Astrocyte (in vitro differentiated cells and primary cell): Measurements from ENCODE around the gene TNFRSF9. TPM values are rescaled to one million over a fixed set of nuclear protein-coding genes. Genes with fewer than 3 reads are reported as not detected.

ENCODE experiments used
- DNase-seq: peaks from one replicate; pipeline ENCODE4 v3.0.0-alpha.2; 2010; ENCODE audit warnings: low read depth
- FAIRE-seq: peaks from 2 replicates; lab custom pipeline; 2011; peaks lifted over from hg19 to GRCh38; lab: Jason Lieb, UNC
- H2AFZ ChIP-seq: 2 replicates; pipeline ENCODE4 v1.6.0; 2012; ENCODE audit warnings: low read depth, low read length, inconsistent platforms
- H3K27ac ChIP-seq: 2 replicates; pipeline ENCODE4 v1.5.1; 2011; ENCODE audit warnings: low read depth, low read length, inconsistent platforms
- H3K27me3 ChIP-seq: 2 replicates; pipeline ENCODE4 v1.6.0; 2011; ENCODE audit warnings: low read length, inconsistent platforms; ENCODE audit not compliant: insufficient read depth
- H3K36me3 ChIP-seq: 2 replicates; pipeline ENCODE4 v1.5.1; 2011; ENCODE audit warnings: low read length, inconsistent platforms; ENCODE audit not compliant: insufficient read depth
- H3K4me1 ChIP-seq: 2 replicates; pipeline ENCODE4 v1.5.1; 2011; ENCODE audit warnings: low read length, inconsistent platforms; ENCODE audit not compliant: insufficient read depth
- H3K4me2 ChIP-seq: 2 replicates; pipeline ENCODE4 v1.6.0; 2012; ENCODE audit warnings: low read length, inconsistent platforms
- H3K4me3 ChIP-seq: 2 replicates; pipeline ENCODE4 v1.5.1; 2011; ENCODE audit warnings: low read depth, mild to moderate bottlenecking, low read length, inconsistent platforms; ENCODE audit not compliant: insufficient read depth
- H3K79me2 ChIP-seq: 2 replicates; pipeline ENCODE4 v1.6.0; 2012; ENCODE audit warnings: mild to moderate bottlenecking, low read length, inconsistent platforms; ENCODE audit not compliant: insufficient read depth
- H3K9ac ChIP-seq: 2 replicates; pipeline ENCODE4 v1.6.0; 2012; ENCODE audit warnings: mild to moderate bottlenecking, low read length, inconsistent platforms
- H3K9me3 ChIP-seq: 2 replicates; pipeline ENCODE4 v1.5.1; 2012; ENCODE audit warnings: low read depth, mild to moderate bottlenecking, low read length, inconsistent platforms; ENCODE audit not compliant: insufficient read depth
- H4K20me1 ChIP-seq: 2 replicates; pipeline ENCODE4 v1.6.0; 2012; ENCODE audit warnings: low read length, inconsistent platforms; ENCODE audit not compliant: insufficient read depth
- H3K27ac Mint-ChIP-seq: one replicate; pipeline ENCODE4 v1.8.0; 2021; ENCODE audit warnings: mild to moderate bottlenecking, mixed read lengths; ENCODE audit not compliant: unreplicated experiment
- H3K27me3 Mint-ChIP-seq: one replicate; pipeline ENCODE4 v1.8.0; 2021; ENCODE audit warnings: low read depth, mixed read lengths; ENCODE audit not compliant: unreplicated experiment
- H3K36me3 Mint-ChIP-seq: one replicate; pipeline ENCODE4 v1.8.0; 2021; ENCODE audit warnings: low read depth, mixed read lengths; ENCODE audit not compliant: unreplicated experiment
- H3K4me1 Mint-ChIP-seq: one replicate; pipeline ENCODE4 v1.8.0; 2021; ENCODE audit warnings: low read depth, mixed read lengths; ENCODE audit not compliant: unreplicated experiment
- H3K4me3 Mint-ChIP-seq: one replicate; pipeline ENCODE4 v1.8.0; 2021; ENCODE audit warnings: mild to moderate bottlenecking, moderate library complexity, mixed read lengths; ENCODE audit not compliant: unreplicated experiment
- H3K9me3 Mint-ChIP-seq: one replicate; pipeline ENCODE4 v1.8.0; 2021; ENCODE audit warnings: mild to moderate bottlenecking, mixed read lengths; ENCODE audit not compliant: unreplicated experiment
- CTCF ChIP-seq: IDR thresholded peaks from 2 replicates; pipeline ENCODE4 v1.5.1; 2011; ENCODE audit warnings: low read depth, mild to moderate bottlenecking, inconsistent platforms, low read length, moderate library complexity; ENCODE audit not compliant: insufficient read depth
- EZH2 ChIP-seq: IDR thresholded peaks from 2 replicates; pipeline ENCODE4 v1.6.1; 2012; ENCODE audit warnings: mild to moderate bottlenecking, low read length, inconsistent platforms; ENCODE audit not compliant: insufficient read depth
- total RNA-seq: library from RNA; stranded (reverse); gene quantifications from 2 replicates; pipeline ENCODE4 v1.2.1, GENCODE V29; 2021

Gene TNFRSF9
- total RNA-seq, 1 donor from 2014 or later, result 3.4 TPM

DNA sequence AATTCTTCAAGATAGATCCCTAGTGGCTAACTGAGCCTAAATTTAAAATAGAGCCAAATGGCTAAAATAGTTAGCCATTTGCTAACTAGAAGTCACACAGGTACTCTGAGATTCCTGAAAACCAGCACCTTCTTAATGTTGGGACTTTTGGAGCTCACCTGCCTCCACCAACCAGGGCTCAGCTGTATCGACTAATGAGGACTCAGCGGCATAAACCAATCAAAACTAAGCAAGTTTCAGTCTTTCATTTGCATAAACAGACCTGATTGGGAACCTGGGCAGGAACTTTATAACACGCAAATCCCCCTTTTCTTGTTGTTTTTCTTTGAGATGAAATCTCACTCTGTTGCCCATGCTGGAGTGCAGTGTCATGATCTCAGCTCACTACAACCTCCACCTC lies 28.5 kb downstream of the TNFRSF9 start:
- H3K4me3 ChIP-seq, result no peak overlapping the region
- Mint-ChIP-seq H3K27ac (no peak overlapping the region), H3K9me3 (peaks cover 3% of the 10 kb centered on the region), H3K36me3 (no peaks in the 10 kb centered on the region), H3K27me3 (no peaks in the 10 kb centered on the region), H3K4me3 (no peak overlapping the region), H3K4me1 (no peaks in the 10 kb centered on the region)
- no peak overlapping the region for H3K4me2 ChIP-seq
- no peak overlapping the region for H3K27ac ChIP-seq
- no peaks in the 10 kb centered on the region for H3K4me1 ChIP-seq
- TF ChIP-seq EZH2, result no peak
- no peak for TF ChIP-seq CTCF
- H3K36me3 ChIP-seq, result no peaks in the 10 kb centered on the region
- no peak for FAIRE-seq
- H3K9ac ChIP-seq, result no peak overlapping the region
- no peak for DNase-seq
- H2AFZ ChIP-seq, result no peak overlapping the region
- no peaks in the 10 kb centered on the region for H3K79me2 ChIP-seq
- no peaks in the 10 kb centered on the region for H4K20me1 ChIP-seq
- H3K27me3 ChIP-seq, result no peaks in the 10 kb centered on the region
- no peaks in the 10 kb centered on the region for H3K9me3 ChIP-seq

- DNase-seq, result no peak
- H3K4me1 ChIP-seq, result no peaks in the 10 kb centered on the region
- TF ChIP-seq CTCF, result no peak
- no peak for TF ChIP-seq EZH2
- H3K27ac ChIP-seq, result no peak overlapping the region
- H3K9ac ChIP-seq, result no peak overlapping the region
- no peaks in the 10 kb centered on the region for H3K79me2 ChIP-seq
- no peaks in the 10 kb centered on the region for H3K27me3 ChIP-seq
- no peaks in the 10 kb centered on the region for H3K9me3 ChIP-seq
- no peaks in the 10 kb centered on the region for H3K36me3 ChIP-seq
- H3K4me3 ChIP-seq, result no peak overlapping the region
- no peak overlapping the region for H2AFZ ChIP-seq
- no peaks in the 10 kb centered on the region for H3K4me1 Mint-ChIP-seq
- no peaks in the 10 kb centered on the region for H3K9me3 Mint-ChIP-seq
- no peak overlapping the region for H3K27ac Mint-ChIP-seq
- H3K4me2 ChIP-seq, result no peak overlapping the region
- no peak for FAIRE-seq
- no peaks in the 10 kb centered on the region for H4K20me1 ChIP-seq
- no peaks in the 10 kb centered on the region for H3K36me3 Mint-ChIP-seq
- H3K27me3 Mint-ChIP-seq, result no peaks in the 10 kb centered on the region
- H3K4me3 Mint-ChIP-seq, result no peak overlapping the region
Observed at GRCh38 chr1:7905262-7905661, 35.4 kb downstream of the TNFRSF9 start.

GRCh38 chr1:7902478-7903085 lies 38.1 kb downstream of the TNFRSF9 start:
- no peaks in the 10 kb centered on the region for H3K9me3 Mint-ChIP-seq

More at GRCh38 chr1:7902478-7903085, 38.1 kb downstream of the TNFRSF9 start:
- H3K9me3 ChIP-seq, result no peaks in the 10 kb centered on the region
- no peaks in the 10 kb centered on the region for H3K36me3 Mint-ChIP-seq
- no peaks in the 10 kb centered on the region for H3K79me2 ChIP-seq
- H3K27ac Mint-ChIP-seq, result peak overlapping the region; percentile 26
- peak; percentile 49 for TF ChIP-seq CTCF
- TF ChIP-seq EZH2, result no peak
- no peak overlapping the region for H3K4me3 ChIP-seq
- H3K4me1 ChIP-seq, result no peaks in the 10 kb centered on the region
- no peak overlapping the region for H3K27ac ChIP-seq
- no peaks in the 10 kb centered on the region for H3K36me3 ChIP-seq
- no peak overlapping the region for H3K9ac ChIP-seq
- H3K4me2 ChIP-seq, result peak overlapping the region; percentile 61
- H2AFZ ChIP-seq, result peak overlapping the region; percentile 70
- no peaks in the 10 kb centered on the region for H4K20me1 ChIP-seq
- FAIRE-seq (no peak), DNase-seq (peak; percentile 50)
- peaks cover 6% of the 10 kb centered on the region for H3K4me1 Mint-ChIP-seq
- no peaks in the 10 kb centered on the region for H3K27me3 Mint-ChIP-seq
- peak overlapping the region; percentile 50 for H3K4me3 Mint-ChIP-seq
- no peaks in the 10 kb centered on the region for H3K27me3 ChIP-seq
